SW480 (cell line): Measurements from ENCODE around the gene ADGRD2.

Experiments used
- DNase-seq: peaks from one replicate; pipeline ENCODE4 v3.0.0-alpha.2; 2016; ENCODE audit warnings: low spot score

ADGRD2 gene

DNA sequence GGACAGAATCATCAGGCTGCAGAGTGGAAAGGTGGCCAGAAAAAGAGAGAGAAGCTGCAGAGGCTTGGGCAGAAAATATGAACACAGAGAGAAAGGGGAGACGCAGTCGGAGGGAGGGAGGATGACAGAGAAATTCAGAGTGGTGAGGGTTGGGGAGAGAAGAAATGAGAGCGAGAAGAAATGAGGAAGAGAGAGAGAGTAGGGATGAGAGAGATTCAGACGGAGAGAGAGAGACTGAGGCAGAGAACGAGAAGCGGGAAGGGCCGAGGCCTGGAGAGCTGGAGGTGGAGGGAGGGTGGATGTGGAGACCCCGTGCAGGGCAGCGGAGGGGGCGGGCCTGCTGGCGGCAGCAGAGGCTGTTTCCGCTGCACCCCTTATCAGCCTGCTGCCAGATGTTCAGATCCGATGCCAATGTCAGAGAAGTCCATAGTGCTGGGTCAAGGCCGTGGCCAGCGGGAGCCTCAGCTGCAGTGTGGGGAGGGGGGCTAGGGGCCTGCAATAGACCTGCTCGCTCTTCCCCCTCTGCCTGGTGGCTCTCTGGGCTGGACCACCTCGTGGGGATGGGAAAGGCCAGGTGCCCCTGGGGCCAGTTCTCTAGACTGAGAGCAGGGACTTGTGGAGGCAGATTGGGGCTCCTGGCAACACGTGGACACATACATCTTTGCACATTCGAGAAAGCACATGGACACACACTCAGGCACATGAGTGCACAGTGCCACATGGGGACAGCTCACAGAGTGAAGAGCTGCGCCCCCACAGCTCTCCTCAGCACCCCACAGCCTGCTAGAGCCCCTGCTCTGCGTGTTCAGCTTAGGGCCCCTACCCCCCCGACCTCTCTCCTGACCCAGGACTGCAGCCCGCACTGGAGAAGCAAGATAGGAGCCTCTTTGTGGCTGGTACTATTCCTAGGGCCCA lies 61.9 kb downstream of the ADGRD2 start:
- no peak for DNase-seq

- no peak for DNase-seq
Measured at GRCh38 chr9:124512806-124513204, 62.6 kb downstream of the ADGRD2 start.

- no peak for DNase-seq
Measured at GRCh38 chr9:124513376-124513994, 63.2 kb downstream of the ADGRD2 start.

DNA sequence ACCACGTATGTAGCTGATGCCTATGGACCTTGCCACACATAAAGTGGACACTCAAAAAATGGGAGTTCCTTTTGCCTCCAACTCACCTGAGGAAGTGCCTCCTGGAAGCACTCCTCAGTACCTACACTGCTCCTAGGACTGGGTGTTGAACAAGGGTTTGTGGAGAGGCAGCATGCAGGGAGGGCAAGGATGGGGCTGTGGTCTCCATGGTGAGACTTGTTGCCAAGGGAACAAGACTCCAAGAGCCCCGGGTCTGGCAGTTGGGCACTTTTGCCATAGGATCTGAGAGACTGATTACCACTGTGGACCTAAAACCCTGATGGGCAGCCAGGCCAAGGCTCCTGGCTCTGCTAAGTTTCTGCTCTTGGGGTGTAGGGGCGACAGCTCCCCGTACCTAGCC lies 63.9 kb downstream of the ADGRD2 start:
- DNase-seq = no peak

DNA sequence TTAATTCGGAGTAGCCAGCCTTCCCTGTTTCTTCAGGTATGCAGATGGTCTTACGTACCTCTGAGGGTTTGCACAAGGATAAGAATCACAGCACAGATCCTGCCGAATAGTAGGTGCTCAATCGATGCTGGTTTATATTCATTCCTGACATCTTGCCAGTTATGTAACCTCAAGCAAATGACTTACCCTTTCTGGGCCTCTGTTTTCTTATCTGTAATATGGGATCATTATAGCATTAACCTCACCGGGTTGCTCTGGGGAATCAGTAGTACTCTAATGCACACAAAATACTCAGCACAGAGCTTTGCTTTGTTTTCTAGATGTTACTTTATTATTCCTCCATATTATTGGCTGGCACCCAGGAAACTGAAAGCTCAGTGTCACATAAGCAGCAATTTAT lies 64.6 kb downstream of the ADGRD2 start:
- DNase-seq = no peak

DNA sequence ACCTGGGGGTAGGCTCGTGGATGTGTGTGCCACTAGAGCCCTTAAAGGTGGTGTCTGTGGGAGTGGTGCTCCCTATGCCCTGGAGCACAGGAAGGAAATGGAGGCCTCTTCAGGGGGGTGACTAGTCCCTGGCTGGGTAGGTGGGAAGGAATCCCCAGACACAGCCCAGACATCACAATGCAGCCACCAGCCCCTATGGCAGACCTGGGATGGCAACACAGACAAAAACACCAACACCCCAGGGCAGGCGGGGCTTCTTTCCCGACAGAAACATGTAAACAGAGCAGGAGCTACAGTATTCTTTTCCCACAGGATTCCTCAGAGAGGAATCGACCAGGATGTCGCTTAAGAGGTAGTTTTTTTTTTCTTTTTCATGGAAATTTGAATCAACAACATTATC lies 67.3 kb downstream of the ADGRD2 start:
- DNase-seq = no peak

- no peak for DNase-seq
Measured at GRCh38 chr9:124518116-124518515, 67.9 kb downstream of the ADGRD2 start.

DNA sequence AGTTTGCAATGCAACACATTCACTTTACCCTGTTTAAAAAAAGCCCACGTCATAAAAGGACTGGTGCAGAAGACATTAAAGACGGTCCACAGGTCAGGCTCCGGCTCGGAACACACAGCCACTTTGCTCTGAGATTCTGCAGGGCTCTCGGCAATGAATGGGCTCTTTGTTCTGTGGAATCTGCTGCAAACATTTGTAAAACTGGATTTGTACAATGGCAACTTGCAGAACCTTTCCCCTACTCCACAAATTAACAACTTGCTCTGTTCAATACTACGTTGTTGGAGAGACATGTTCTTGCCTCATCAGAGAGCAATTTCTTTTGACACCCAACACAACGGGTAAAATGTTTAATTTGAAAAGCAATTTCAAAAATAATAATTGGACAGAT lies 70.0 kb downstream of the ADGRD2 start:
- no peak for DNase-seq

DNA sequence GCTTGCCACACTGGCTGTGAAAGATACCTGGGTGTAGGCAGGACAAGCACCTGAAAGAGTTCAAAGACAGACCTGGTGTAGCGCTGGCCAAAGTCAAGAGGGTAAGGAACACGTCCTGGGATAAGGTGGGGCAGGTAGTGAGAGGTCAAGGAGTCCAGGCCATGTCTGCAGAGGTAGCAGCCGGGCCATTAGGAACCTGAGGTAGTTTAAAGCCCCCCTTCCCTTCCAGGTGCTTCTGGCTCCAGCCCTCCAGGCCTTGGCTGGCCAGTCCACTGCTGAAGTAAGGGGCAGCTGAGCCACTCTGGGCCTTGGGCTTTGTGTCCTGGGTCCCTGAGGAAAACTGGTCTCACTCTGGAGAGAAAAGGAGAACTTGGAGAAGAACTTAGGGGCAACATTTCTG lies 70.9 kb downstream of the ADGRD2 start:
- DNase-seq = no peak

GRCh38 chr9:124522121-124523098 lies 72.2 kb downstream of the ADGRD2 start:
- no peak for DNase-seq

GRCh38 chr9:124526174-124526573 lies 75.9 kb downstream of the ADGRD2 start:
- DNase-seq = no peak

- DNase-seq = no peak
Measured at GRCh38 chr9:124527781-124528180, 77.5 kb downstream of the ADGRD2 start.
